Measurements from ENCODE around the gene IFI44.

Gene IFI44

GRCh38 chr1:78627321-78627720, 22.3 kb upstream of the IFI44 start:
- DNase-seq (ENCODE audit: low spot score), result no peak
- Mint-ChIP-seq H3K27ac (no peak overlapping the region), H3K4me3 (peak overlapping the region; percentile 27), H3K9me3 (no peaks in the 10 kb centered on the region), H3K27me3 (ENCODE audit: low read depth) (no peaks in the 10 kb centered on the region), H3K4me1 (ENCODE audit: low read depth) (peaks cover 56% of the 10 kb centered on the region), H3K36me3 (ENCODE audit: low read depth) (peaks cover 53% of the 10 kb centered on the region)

GRCh38 chr1:78630600-78630999, 19.0 kb upstream of the IFI44 start:
- peaks cover 47% of the 10 kb centered on the region for H3K36me3 Mint-ChIP-seq (ENCODE audit: low read depth)

GRCh38 chr1:78633209-78633608, 16.4 kb upstream of the IFI44 start:
- Mint-ChIP-seq H3K9me3 (peaks cover 4% of the 10 kb centered on the region), H3K4me3 (no peak overlapping the region), H3K27me3 (ENCODE audit: low read depth) (no peaks in the 10 kb centered on the region), H3K27ac (no peak overlapping the region), H3K36me3 (ENCODE audit: low read depth) (peaks cover 59% of the 10 kb centered on the region), H3K4me1 (ENCODE audit: low read depth) (peaks cover 25% of the 10 kb centered on the region)
- DNase-seq (ENCODE audit: low spot score), result no peak

More at GRCh38 chr1:78630600-78630999, 19.0 kb upstream of the IFI44 start:
- H3K4me1 Mint-ChIP-seq (ENCODE audit: low read depth), result peaks cover 36% of the 10 kb centered on the region
- DNase-seq (ENCODE audit: low spot score), result no peak
- no peaks in the 10 kb centered on the region for H3K27me3 Mint-ChIP-seq (ENCODE audit: low read depth)
- H3K9me3 Mint-ChIP-seq, result peaks cover 4% of the 10 kb centered on the region
- H3K4me3 Mint-ChIP-seq, result no peak overlapping the region
- no peak overlapping the region for H3K27ac Mint-ChIP-seq

- no peak for DNase-seq (ENCODE audit: low spot score)
- H3K36me3 Mint-ChIP-seq (ENCODE audit: low read depth), result peaks cover 82% of the 10 kb centered on the region
- H3K27ac Mint-ChIP-seq, result no peak overlapping the region
- H3K9me3 Mint-ChIP-seq, result peaks cover 25% of the 10 kb centered on the region
- no peaks in the 10 kb centered on the region for H3K27me3 Mint-ChIP-seq (ENCODE audit: low read depth)
- H3K4me3 Mint-ChIP-seq, result no peak overlapping the region
- peaks cover 24% of the 10 kb centered on the region for H3K4me1 Mint-ChIP-seq (ENCODE audit: low read depth)
Observed at GRCh38 chr1:78640462-78640861, 9.2 kb upstream of the IFI44 start.

- Mint-ChIP-seq H3K27ac (no peak overlapping the region), H3K9me3 (peaks cover 35% of the 10 kb centered on the region), H3K4me1 (ENCODE audit: low read depth) (peaks cover 29% of the 10 kb centered on the region), H3K4me3 (no peak overlapping the region), H3K36me3 (ENCODE audit: low read depth) (peaks cover 88% of the 10 kb centered on the region), H3K27me3 (ENCODE audit: low read depth) (no peaks in the 10 kb centered on the region)
- no peak for DNase-seq (ENCODE audit: low spot score)
Observed at GRCh38 chr1:78641558-78641957, 8.1 kb upstream of the IFI44 start.

GRCh38 chr1:78645723-78646122, 3.9 kb upstream of the IFI44 start:
- Mint-ChIP-seq H3K36me3 (ENCODE audit: low read depth) (peaks cover 79% of the 10 kb centered on the region), H3K27me3 (ENCODE audit: low read depth) (no peaks in the 10 kb centered on the region), H3K4me1 (ENCODE audit: low read depth) (peaks cover 42% of the 10 kb centered on the region), H3K9me3 (peaks cover 53% of the 10 kb centered on the region), H3K4me3 (peak overlapping the region; percentile 67), H3K27ac (peak overlapping the region; percentile 41)
- no peak for DNase-seq (ENCODE audit: low spot score)

GRCh38 chr1:78647238-78647637, 2.4 kb upstream of the IFI44 start:
- H3K9me3 Mint-ChIP-seq, result peaks cover 47% of the 10 kb centered on the region
- H3K4me1 Mint-ChIP-seq (ENCODE audit: low read depth), result peaks cover 46% of the 10 kb centered on the region
- peaks cover 65% of the 10 kb centered on the region for H3K36me3 Mint-ChIP-seq (ENCODE audit: low read depth)
- no peak overlapping the region for H3K27ac Mint-ChIP-seq
- H3K4me3 Mint-ChIP-seq, result no peak overlapping the region
- H3K27me3 Mint-ChIP-seq (ENCODE audit: low read depth), result no peaks in the 10 kb centered on the region
- no peak for DNase-seq (ENCODE audit: low spot score)

GRCh38 chr1:78650114-78650660, 556 bp downstream of the IFI44 start:
- H3K27me3 Mint-ChIP-seq (ENCODE audit: low read depth), result no peaks in the 10 kb centered on the region
- peak overlapping the region; percentile 92 for H3K4me3 Mint-ChIP-seq
- no peak for DNase-seq (ENCODE audit: low spot score)
- H3K27ac Mint-ChIP-seq, result peak overlapping the region; percentile 83
- peaks cover 45% of the 10 kb centered on the region for H3K4me1 Mint-ChIP-seq (ENCODE audit: low read depth)
- H3K36me3 Mint-ChIP-seq (ENCODE audit: low read depth), result peaks cover 52% of the 10 kb centered on the region
- H3K9me3 Mint-ChIP-seq, result peaks cover 31% of the 10 kb centered on the region

GRCh38 chr1:78651241-78651640, 1.6 kb downstream of the IFI44 start:
- Mint-ChIP-seq H3K4me3 (peak overlapping the region; percentile 92), H3K36me3 (ENCODE audit: low read depth) (peaks cover 46% of the 10 kb centered on the region), H3K27ac (peak overlapping the region; percentile 83), H3K27me3 (ENCODE audit: low read depth) (no peaks in the 10 kb centered on the region), H3K9me3 (peaks cover 21% of the 10 kb centered on the region), H3K4me1 (ENCODE audit: low read depth) (peaks cover 43% of the 10 kb centered on the region)
- DNase-seq (ENCODE audit: low spot score), result peak; percentile 23

- no peak overlapping the region for H3K27ac Mint-ChIP-seq
- H3K4me3 Mint-ChIP-seq, result peak overlapping the region; percentile 92
- H3K9me3 Mint-ChIP-seq, result peaks cover 13% of the 10 kb centered on the region
- H3K4me1 Mint-ChIP-seq (ENCODE audit: low read depth), result peaks cover 38% of the 10 kb centered on the region
- no peak for DNase-seq (ENCODE audit: low spot score)
- H3K27me3 Mint-ChIP-seq (ENCODE audit: low read depth), result no peaks in the 10 kb centered on the region
- peaks cover 37% of the 10 kb centered on the region for H3K36me3 Mint-ChIP-seq (ENCODE audit: low read depth)
Observed at GRCh38 chr1:78652019-78652560, 2.5 kb downstream of the IFI44 start.

GRCh38 chr1:78658901-78659300, 9.3 kb downstream of the IFI44 start:
- Mint-ChIP-seq H3K27me3 (ENCODE audit: low read depth) (no peaks in the 10 kb centered on the region), H3K27ac (no peak overlapping the region), H3K4me3 (no peak overlapping the region), H3K36me3 (ENCODE audit: low read depth) (peaks cover 59% of the 10 kb centered on the region), H3K9me3 (no peaks in the 10 kb centered on the region), H3K4me1 (ENCODE audit: low read depth) (peaks cover 27% of the 10 kb centered on the region)
- DNase-seq (ENCODE audit: low spot score), result no peak

- peaks cover 39% of the 10 kb centered on the region for H3K36me3 Mint-ChIP-seq (ENCODE audit: low read depth)
- no peak overlapping the region for H3K4me3 Mint-ChIP-seq
- H3K27ac Mint-ChIP-seq, result no peak overlapping the region
- H3K27me3 Mint-ChIP-seq (ENCODE audit: low read depth), result no peaks in the 10 kb centered on the region
- DNase-seq (ENCODE audit: low spot score), result no peak
- no peaks in the 10 kb centered on the region for H3K9me3 Mint-ChIP-seq
- H3K4me1 Mint-ChIP-seq (ENCODE audit: low read depth), result peaks cover 5% of the 10 kb centered on the region
Observed at GRCh38 chr1:78663923-78664322, 14.3 kb downstream of the IFI44 start.

- Mint-ChIP-seq H3K27me3 (ENCODE audit: low read depth) (no peaks in the 10 kb centered on the region), H3K4me1 (ENCODE audit: low read depth) (no peaks in the 10 kb centered on the region), H3K36me3 (ENCODE audit: low read depth) (peaks cover 31% of the 10 kb centered on the region), H3K9me3 (no peaks in the 10 kb centered on the region), H3K4me3 (no peak overlapping the region), H3K27ac (no peak overlapping the region)
- no peak for DNase-seq (ENCODE audit: low spot score)
Observed at GRCh38 chr1:78664763-78665162, 15.1 kb downstream of the IFI44 start.

- H3K9me3 Mint-ChIP-seq, result no peaks in the 10 kb centered on the region
- H3K4me3 Mint-ChIP-seq, result no peak overlapping the region
- DNase-seq (ENCODE audit: low spot score), result no peak
- H3K36me3 Mint-ChIP-seq (ENCODE audit: low read depth), result peaks cover 23% of the 10 kb centered on the region
- no peak overlapping the region for H3K27ac Mint-ChIP-seq
- H3K4me1 Mint-ChIP-seq (ENCODE audit: low read depth), result peaks cover 7% of the 10 kb centered on the region
- no peaks in the 10 kb centered on the region for H3K27me3 Mint-ChIP-seq (ENCODE audit: low read depth)
Observed at GRCh38 chr1:78665809-78666208, 16.2 kb downstream of the IFI44 start.

GRCh38 chr1:78667939-78668338, 18.3 kb downstream of the IFI44 start:
- Mint-ChIP-seq H3K27me3 (ENCODE audit: low read depth) (no peaks in the 10 kb centered on the region), H3K4me1 (ENCODE audit: low read depth) (peaks cover 8% of the 10 kb centered on the region), H3K9me3 (no peaks in the 10 kb centered on the region), H3K4me3 (no peak overlapping the region), H3K27ac (no peak overlapping the region), H3K36me3 (ENCODE audit: low read depth) (peaks cover 11% of the 10 kb centered on the region)
- DNase-seq (ENCODE audit: low spot score), result no peak

Data from T-helper 2 cell treated with Interferon-gamma antibody and Interleukin-4, amounts not matched to agents 5 μg/mL and 100 μg/mL, for 36 hours (primary cell).